Measurements from ENCODE around the gene PRSS16.

The PRSS16 gene

DNA sequence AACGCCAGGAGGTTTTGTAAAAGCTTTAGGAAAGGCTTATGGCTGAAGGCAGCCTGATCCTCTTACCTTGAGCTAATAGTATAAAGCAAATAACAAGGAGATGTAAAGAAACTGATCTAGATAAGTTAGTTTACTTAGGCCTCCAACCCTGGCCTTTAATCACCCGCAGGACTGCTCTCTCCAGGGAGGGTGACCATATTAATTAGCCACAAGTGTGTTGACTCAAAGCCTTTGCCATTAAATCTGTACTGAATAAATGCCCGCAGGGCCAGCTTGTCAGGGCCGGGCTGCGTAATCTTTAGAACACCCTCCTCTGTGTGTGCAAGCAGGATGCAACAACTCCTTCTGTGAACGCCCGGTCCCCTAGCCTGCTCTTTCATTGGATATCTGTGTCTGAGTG, 6.1 kb upstream of the PRSS16 start:
- Histone ChIP-seq H3K9ac (ENCODE audit: low read length in 5 of 5) (no peak overlapping the region), H3K9me3 (ENCODE audit: control insufficient read depth in 5 of 5, low read length in 5 of 5) (no peaks in the 10 kb centered on the region), H3K27ac (ENCODE audit: low read depth, low read length) (no peak overlapping the region), H3K27me3 (ENCODE audit: control insufficient read depth in 5 of 5, insufficient read depth in 4 of 5, low read length in 5 of 5) (peaks cover 5 to 26% (median 17%) of the 10 kb centered on the region in 5 donors), H3K4me1 (ENCODE audit: control insufficient read depth in 5 of 5, insufficient read depth in 5 of 5, low read length in 5 of 5) (peaks cover 0 to 15% (median 7%) of the 10 kb centered on the region in 5 donors), H3K4me3 (ENCODE audit: low read depth in 1 of 5, low read length in 5 of 5) (no peak overlapping the region), H3K36me3 (ENCODE audit: control insufficient read depth in 5 of 5, insufficient read depth in 5 of 5, low read length in 5 of 5) (no peaks in the 10 kb centered on the region)

DNA sequence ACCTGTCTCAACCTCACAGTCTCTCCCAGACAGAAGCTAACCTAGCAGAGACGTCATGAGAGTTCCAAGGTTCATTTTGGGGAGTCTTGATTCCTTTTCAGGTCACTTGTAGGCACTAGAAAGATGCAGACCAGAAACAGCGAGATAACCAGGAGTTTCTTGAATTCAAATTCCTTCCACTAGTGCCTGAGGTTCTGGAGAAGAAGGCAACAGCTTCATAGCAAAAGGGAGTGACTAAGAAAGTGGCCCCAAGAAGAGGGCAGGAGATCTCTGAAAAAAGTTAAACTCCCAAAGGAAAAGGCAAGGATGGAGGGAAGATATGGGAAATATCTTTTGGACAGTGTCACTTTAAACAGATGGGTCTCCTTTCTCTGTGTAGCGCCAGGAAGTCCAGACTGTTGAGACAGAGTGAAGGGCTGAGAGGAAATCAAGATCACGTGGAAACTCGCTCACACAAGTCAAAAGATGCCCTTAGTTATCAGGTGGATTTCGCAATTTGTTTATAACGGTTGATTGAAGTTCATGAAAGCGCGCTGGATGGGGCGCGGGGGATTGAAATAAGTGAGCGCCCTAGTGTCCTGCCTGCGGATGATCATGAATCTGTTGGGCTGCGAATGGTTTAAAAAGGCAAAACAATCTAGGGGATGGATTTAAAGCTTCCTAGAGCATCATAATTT, 4.8 kb upstream of the PRSS16 start:
- no peak overlapping the region for H3K4me3 ChIP-seq (ENCODE audit: low read depth in 1 of 5, low read length in 5 of 5)
- H3K36me3 ChIP-seq (ENCODE audit: control insufficient read depth in 5 of 5, insufficient read depth in 5 of 5, low read length in 5 of 5) = no peaks in the 10 kb centered on the region
- peaks cover 10 to 25% (median 19%) of the 10 kb centered on the region in 5 donors for H3K27me3 ChIP-seq (ENCODE audit: control insufficient read depth in 5 of 5, insufficient read depth in 4 of 5, low read length in 5 of 5)
- H3K4me1 ChIP-seq (ENCODE audit: control insufficient read depth in 5 of 5, insufficient read depth in 5 of 5, low read length in 5 of 5) = peaks cover 0 to 11% (median 6%) of the 10 kb centered on the region in 5 donors
- H3K27ac ChIP-seq (ENCODE audit: low read depth, low read length) = no peak overlapping the region
- no peaks in the 10 kb centered on the region for H3K9me3 ChIP-seq (ENCODE audit: control insufficient read depth in 5 of 5, low read length in 5 of 5)
- no peak overlapping the region for H3K9ac ChIP-seq (ENCODE audit: low read length in 5 of 5)

DNA sequence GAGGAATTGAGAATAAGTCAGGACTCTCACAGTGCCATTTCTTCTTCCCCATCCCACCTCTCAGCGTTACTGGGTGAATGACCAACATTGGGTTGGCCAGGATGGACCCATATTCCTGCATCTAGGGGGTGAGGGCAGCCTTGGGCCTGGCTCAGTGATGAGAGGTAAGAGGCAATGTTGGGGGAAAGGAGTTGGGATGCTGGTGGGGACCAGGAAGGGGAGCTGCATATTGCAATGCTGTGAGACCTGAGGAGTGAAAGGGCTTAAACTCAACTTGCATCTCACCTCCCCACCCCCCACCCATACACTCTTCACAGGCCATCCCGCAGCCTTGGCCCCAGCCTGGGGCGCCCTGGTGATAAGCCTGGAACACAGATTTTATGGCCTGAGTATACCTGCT, 1.3 kb downstream of the PRSS16 start:
- Histone ChIP-seq H3K4me1 (ENCODE audit: control insufficient read depth in 5 of 5, insufficient read depth in 5 of 5, low read length in 5 of 5) (peaks cover 0 to 19% (median 15%) of the 10 kb centered on the region in 5 donors), H3K27ac (ENCODE audit: low read depth, low read length) (no peak overlapping the region), H3K9ac (ENCODE audit: low read length in 5 of 5) (no peak overlapping the region), H3K36me3 (ENCODE audit: control insufficient read depth in 5 of 5, insufficient read depth in 5 of 5, low read length in 5 of 5) (no peaks in the 10 kb centered on the region), H3K27me3 (ENCODE audit: control insufficient read depth in 5 of 5, insufficient read depth in 4 of 5, low read length in 5 of 5) (peaks cover 14 to 59% (median 38%) of the 10 kb centered on the region in 5 donors), H3K4me3 (ENCODE audit: low read depth in 1 of 5, low read length in 5 of 5) (no peak overlapping the region), H3K9me3 (ENCODE audit: control insufficient read depth in 5 of 5, low read length in 5 of 5) (no peaks in the 10 kb centered on the region)

DNA sequence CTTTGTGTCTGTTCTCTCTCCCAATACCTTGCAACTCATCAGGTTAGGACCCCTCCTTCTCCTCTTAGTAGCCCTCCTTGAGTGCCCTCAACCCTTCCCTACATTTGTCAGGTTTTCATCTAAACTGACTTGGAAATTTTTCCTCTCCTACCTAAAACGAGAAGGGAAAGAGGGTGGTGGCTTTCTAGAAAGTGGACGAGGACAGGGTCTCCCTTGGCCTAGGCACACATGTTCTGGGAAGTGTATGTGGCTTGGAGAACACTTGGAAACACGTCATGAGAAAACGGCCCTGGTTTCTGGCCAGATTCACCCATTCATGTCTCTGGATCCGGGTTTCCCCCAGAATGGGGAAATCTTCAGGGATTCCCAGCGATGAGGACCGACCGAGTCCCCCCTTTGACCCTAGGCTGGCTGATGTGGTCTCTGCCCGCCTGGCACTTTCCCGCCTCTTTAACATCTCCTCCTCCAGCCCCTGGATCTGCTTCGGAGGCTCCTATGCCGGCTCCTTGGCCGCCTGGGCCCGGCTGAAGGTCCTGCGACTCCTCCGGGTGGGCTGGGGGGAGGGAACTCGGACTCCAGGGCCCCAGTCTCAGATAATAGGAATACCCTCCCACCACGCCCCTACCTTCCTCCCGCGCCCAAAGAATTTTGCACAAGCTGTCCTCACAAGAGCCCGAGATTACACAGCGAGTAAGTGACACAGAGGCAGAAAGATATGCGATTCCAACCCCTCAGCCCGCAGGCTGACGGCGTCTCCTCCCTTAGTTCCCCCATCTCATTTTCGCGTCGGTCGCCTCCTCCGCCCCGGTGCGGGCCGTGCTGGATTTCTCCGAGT, 3.0 kb downstream of the PRSS16 start:
- H3K27ac ChIP-seq (ENCODE audit: low read depth, low read length) = no peak overlapping the region
- peak overlapping the region in 4 of 5 donors; percentile 55 to 74 (median 68) for H3K4me3 ChIP-seq (ENCODE audit: low read depth in 1 of 5, low read length in 5 of 5)
- H3K9me3 ChIP-seq (ENCODE audit: control insufficient read depth in 5 of 5, low read length in 5 of 5) = no peaks in the 10 kb centered on the region
- no peaks in the 10 kb centered on the region for H3K36me3 ChIP-seq (ENCODE audit: control insufficient read depth in 5 of 5, insufficient read depth in 5 of 5, low read length in 5 of 5)
- H3K4me1 ChIP-seq (ENCODE audit: control insufficient read depth in 5 of 5, insufficient read depth in 5 of 5, low read length in 5 of 5) = peaks cover 0 to 19% (median 15%) of the 10 kb centered on the region in 5 donors
- H3K27me3 ChIP-seq (ENCODE audit: control insufficient read depth in 5 of 5, insufficient read depth in 4 of 5, low read length in 5 of 5) = peaks cover 16 to 68% (median 46%) of the 10 kb centered on the region in 5 donors
- H3K9ac ChIP-seq (ENCODE audit: low read length in 5 of 5) = no peak overlapping the region

DNA sequence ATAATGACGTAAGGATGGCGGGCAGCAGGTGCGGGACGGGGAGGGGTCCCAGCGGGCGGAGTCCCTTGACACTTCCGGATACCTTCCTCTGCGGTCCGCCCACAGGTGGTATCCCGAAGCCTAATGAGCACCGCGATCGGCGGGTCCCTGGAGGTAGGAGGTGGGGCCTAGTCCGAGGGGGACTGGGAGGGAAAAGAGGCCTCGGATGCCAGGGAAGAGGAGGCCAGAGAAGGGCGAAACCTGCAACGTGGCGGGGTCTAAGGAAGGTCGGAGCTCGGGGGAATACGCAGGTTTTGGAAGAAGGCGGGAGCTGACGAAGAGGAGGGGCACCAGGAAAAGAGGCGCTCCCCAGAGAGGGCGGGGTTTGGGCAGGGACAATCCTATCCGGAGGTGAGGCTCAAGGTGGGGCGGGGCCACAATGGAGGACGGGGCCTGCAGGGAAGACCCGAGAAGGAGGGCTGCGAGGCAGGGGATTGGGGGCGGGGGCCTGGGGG, 3.7 kb downstream of the PRSS16 start:
- peaks cover 0 to 19% (median 15%) of the 10 kb centered on the region in 5 donors for H3K4me1 ChIP-seq (ENCODE audit: control insufficient read depth in 5 of 5, insufficient read depth in 5 of 5, low read length in 5 of 5)
- peak overlapping the region in 2 of 5 donors; percentile 15 to 56 for H3K9ac ChIP-seq (ENCODE audit: low read length in 5 of 5)
- H3K36me3 ChIP-seq (ENCODE audit: control insufficient read depth in 5 of 5, insufficient read depth in 5 of 5, low read length in 5 of 5) = no peaks in the 10 kb centered on the region
- peaks cover 16 to 67% (median 43%) of the 10 kb centered on the region in 5 donors for H3K27me3 ChIP-seq (ENCODE audit: control insufficient read depth in 5 of 5, insufficient read depth in 4 of 5, low read length in 5 of 5)
- H3K9me3 ChIP-seq (ENCODE audit: control insufficient read depth in 5 of 5, low read length in 5 of 5) = no peaks in the 10 kb centered on the region
- H3K4me3 ChIP-seq (ENCODE audit: low read depth in 1 of 5, low read length in 5 of 5) = peak overlapping the region; percentile 55 to 75 (median 72)
- no peak overlapping the region for H3K27ac ChIP-seq (ENCODE audit: low read depth, low read length)

DNA sequence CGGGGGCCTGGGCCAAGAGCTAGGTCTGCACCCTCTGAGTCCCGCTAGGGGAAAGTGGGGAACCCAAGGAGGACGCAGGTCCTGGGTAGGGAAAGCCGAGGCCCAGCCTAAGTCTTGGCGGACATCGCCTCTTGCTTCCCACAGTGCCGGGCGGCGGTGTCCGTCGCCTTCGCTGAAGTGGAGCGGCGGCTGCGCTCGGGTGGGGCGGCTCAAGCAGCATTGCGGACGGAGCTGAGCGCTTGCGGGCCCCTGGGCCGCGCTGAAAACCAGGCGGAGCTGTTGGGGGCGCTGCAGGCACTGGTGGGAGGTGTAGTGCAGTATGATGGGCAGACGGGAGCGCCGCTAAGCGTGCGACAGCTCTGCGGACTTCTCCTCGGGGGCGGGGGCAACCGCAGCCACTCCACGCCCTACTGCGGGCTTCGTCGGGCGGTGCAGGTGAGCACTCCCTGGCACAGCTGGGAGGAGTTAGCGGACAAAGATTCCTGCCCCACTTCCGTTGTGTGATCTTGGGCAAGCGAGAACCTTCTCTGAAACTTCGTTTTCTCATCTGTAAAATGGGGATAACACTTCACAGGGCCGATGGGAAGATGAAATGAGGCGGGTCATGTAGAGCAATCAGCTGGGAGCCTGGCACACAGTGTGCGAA, 4.2 kb downstream of the PRSS16 start:
- Histone ChIP-seq H3K36me3 (ENCODE audit: control insufficient read depth in 5 of 5, insufficient read depth in 5 of 5, low read length in 5 of 5) (no peaks in the 10 kb centered on the region), H3K9ac (ENCODE audit: low read length in 5 of 5) (peak overlapping the region in 1 of 5 donors; percentile 42), H3K4me1 (ENCODE audit: control insufficient read depth in 5 of 5, insufficient read depth in 5 of 5, low read length in 5 of 5) (peaks cover 0 to 19% (median 15%) of the 10 kb centered on the region in 5 donors), H3K9me3 (ENCODE audit: control insufficient read depth in 5 of 5, low read length in 5 of 5) (no peaks in the 10 kb centered on the region), H3K27me3 (ENCODE audit: control insufficient read depth in 5 of 5, insufficient read depth in 4 of 5, low read length in 5 of 5) (peaks cover 16 to 67% (median 43%) of the 10 kb centered on the region in 5 donors), H3K27ac (ENCODE audit: low read depth, low read length) (no peak overlapping the region), H3K4me3 (ENCODE audit: low read depth in 1 of 5, low read length in 5 of 5) (peak overlapping the region; percentile 45 to 75 (median 72))

DNA sequence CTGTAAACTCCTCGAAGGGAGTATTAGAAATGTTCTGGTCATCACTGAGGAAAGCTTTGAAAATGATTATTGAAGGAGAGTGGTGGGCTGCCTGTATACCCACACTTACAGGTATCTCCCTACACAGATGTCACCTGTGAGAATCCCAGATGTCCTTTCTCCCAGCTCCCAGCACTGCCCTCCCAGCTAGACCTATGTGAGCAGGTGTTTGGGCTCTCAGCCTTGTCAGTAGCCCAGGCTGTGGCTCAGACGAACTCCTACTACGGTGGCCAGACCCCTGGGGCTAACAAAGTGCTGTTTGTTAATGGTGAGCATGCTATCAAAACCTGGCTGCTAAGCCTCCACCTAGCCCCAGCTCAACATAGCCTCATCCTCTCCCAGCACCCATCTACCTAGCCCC, 7.1 kb downstream of the PRSS16 start:
- Histone ChIP-seq H3K27me3 (ENCODE audit: control insufficient read depth in 5 of 5, insufficient read depth in 4 of 5, low read length in 5 of 5) (peaks cover 9 to 57% (median 42%) of the 10 kb centered on the region in 5 donors), H3K4me1 (ENCODE audit: control insufficient read depth in 5 of 5, insufficient read depth in 5 of 5, low read length in 5 of 5) (peaks cover 0 to 19% (median 15%) of the 10 kb centered on the region in 5 donors), H3K27ac (ENCODE audit: low read depth, low read length) (no peak overlapping the region), H3K9me3 (ENCODE audit: control insufficient read depth in 5 of 5, low read length in 5 of 5) (no peaks in the 10 kb centered on the region), H3K4me3 (ENCODE audit: low read depth in 1 of 5, low read length in 5 of 5) (no peak overlapping the region), H3K9ac (ENCODE audit: low read length in 5 of 5) (no peak overlapping the region), H3K36me3 (ENCODE audit: control insufficient read depth in 5 of 5, insufficient read depth in 5 of 5, low read length in 5 of 5) (no peaks in the 10 kb centered on the region)

DNA sequence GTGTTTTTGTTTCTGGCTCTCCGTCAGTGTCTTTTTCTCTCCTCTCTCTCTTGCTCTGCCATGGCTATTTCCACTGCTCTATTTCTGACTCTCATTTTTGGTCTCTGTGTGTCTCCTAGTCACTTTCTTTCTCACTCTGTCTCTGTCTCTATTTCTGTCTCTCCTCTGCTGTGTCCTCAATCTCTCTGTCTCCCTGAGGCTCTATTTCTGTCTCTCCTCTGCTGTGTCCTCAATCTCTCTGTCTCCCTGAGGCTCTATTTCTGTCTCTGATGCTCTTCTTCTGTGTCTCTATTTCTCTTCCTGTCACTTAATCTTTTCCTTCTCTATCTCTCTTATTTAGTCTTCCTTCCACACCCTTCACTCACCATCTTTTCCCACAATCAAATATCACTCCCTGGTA, 8.4 kb downstream of the PRSS16 start:
- Histone ChIP-seq H3K27ac (ENCODE audit: low read depth, low read length) (no peak overlapping the region), H3K4me1 (ENCODE audit: control insufficient read depth in 5 of 5, insufficient read depth in 5 of 5, low read length in 5 of 5) (peaks cover 0 to 14% (median 11%) of the 10 kb centered on the region in 5 donors), H3K27me3 (ENCODE audit: control insufficient read depth in 5 of 5, insufficient read depth in 4 of 5, low read length in 5 of 5) (peaks cover 9 to 51% (median 37%) of the 10 kb centered on the region in 5 donors), H3K36me3 (ENCODE audit: control insufficient read depth in 5 of 5, insufficient read depth in 5 of 5, low read length in 5 of 5) (no peaks in the 10 kb centered on the region), H3K9me3 (ENCODE audit: control insufficient read depth in 5 of 5, low read length in 5 of 5) (no peaks in the 10 kb centered on the region), H3K4me3 (ENCODE audit: low read depth in 1 of 5, low read length in 5 of 5) (no peak overlapping the region), H3K9ac (ENCODE audit: low read length in 5 of 5) (no peak overlapping the region)

DNA sequence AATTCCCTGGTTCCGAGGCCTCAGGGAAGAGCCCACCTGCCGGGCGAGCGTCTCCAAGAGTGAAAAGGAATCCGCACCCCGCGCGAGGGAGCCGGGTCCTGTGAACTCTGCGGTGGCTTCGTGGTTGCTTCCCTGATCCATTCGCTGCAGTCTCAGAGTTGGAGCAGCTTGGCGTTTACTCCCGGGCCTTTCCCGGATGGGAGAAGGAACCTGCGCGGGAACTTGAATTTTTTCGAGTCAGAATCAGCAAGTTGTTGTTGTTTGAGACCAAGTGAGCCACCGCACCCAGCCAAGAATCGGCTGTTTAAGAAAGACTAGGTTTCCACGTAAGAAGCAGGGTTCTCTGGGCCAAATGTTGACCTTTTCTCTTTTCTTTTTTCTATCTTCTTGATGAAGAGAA, 12.9 kb downstream of the PRSS16 start:
- no peak overlapping the region for H3K4me3 ChIP-seq (ENCODE audit: low read depth in 1 of 5, low read length in 5 of 5)
- no peaks in the 10 kb centered on the region for H3K36me3 ChIP-seq (ENCODE audit: control insufficient read depth in 5 of 5, insufficient read depth in 5 of 5, low read length in 5 of 5)
- H3K4me1 ChIP-seq (ENCODE audit: control insufficient read depth in 5 of 5, insufficient read depth in 5 of 5, low read length in 5 of 5) = peaks cover 0 to 4% (median 0%) of the 10 kb centered on the region in 5 donors
- no peak overlapping the region for H3K27ac ChIP-seq (ENCODE audit: low read depth, low read length)
- H3K9ac ChIP-seq (ENCODE audit: low read length in 5 of 5) = no peak overlapping the region
- peaks cover 2 to 33% (median 12%) of the 10 kb centered on the region in 5 donors for H3K27me3 ChIP-seq (ENCODE audit: control insufficient read depth in 5 of 5, insufficient read depth in 4 of 5, low read length in 5 of 5)
- H3K9me3 ChIP-seq (ENCODE audit: control insufficient read depth in 5 of 5, low read length in 5 of 5) = no peaks in the 10 kb centered on the region

Data from subcutaneous abdominal adipose tissue (tissue), 5 donors.